Progenitor cell of endocrine pancreas (in vitro differentiated cells): ENCODE results near the gene TMEM214. TPM values are rescaled to one million over a fixed set of nuclear protein-coding genes. Genes with fewer than 3 reads are reported as not detected.
A peak's percentile ranks its signal among the peaks of the same experiment; 100 is the strongest.

Experiments used
- DNase-seq: peaks from one replicate; pipeline ENCODE4 v3.0.0; 2021; ENCODE audit warnings: low spot score; ENCODE audit not compliant: unreplicated experiment
- H3K27ac Mint-ChIP-seq: 2 replicates; pipeline ENCODE4 v1.8.0; 2021; ENCODE audit warnings: mild to moderate bottlenecking, moderate library complexity, mixed read lengths
- H3K27me3 Mint-ChIP-seq: 2 replicates; pipeline ENCODE4 v1.8.0; 2021; ENCODE audit warnings: mixed read lengths
- H3K36me3 Mint-ChIP-seq: 2 replicates; pipeline ENCODE4 v1.8.0; 2022; ENCODE audit warnings: mixed read lengths; ENCODE audit not compliant: insufficient read depth
- H3K4me1 Mint-ChIP-seq: 2 replicates; pipeline ENCODE4 v1.8.0; 2021; ENCODE audit warnings: low read depth, mixed read lengths
- H3K4me3 Mint-ChIP-seq: 2 replicates; pipeline ENCODE4 v1.8.0; 2021; ENCODE audit warnings: low read depth, mild to moderate bottlenecking, moderate library complexity, mixed read lengths
- H3K9me3 Mint-ChIP-seq: 2 replicates; pipeline ENCODE4 v1.8.0; 2021; ENCODE audit warnings: low read depth, mixed read lengths
- CTCF ChIP-seq: fragments of 200-600 bp; sonication (generic); IDR thresholded peaks from one replicate; pipeline ENCODE4 v1.5.0; 2021; ENCODE audit warnings: antibody characterized with exemption, mild to moderate bottlenecking; ENCODE audit not compliant: unreplicated experiment
- total RNA-seq: library from RNA; stranded (reverse); gene quantifications from 2 replicates; pipeline ENCODE4 v1.2.1, GENCODE V29; 2021

The TMEM214 gene
- total RNA-seq, 1 donor from 2014 or later = 55.2 TPM

- Mint-ChIP-seq H3K9me3 (no peaks in the 10 kb centered on the region), H3K4me1 (peaks cover 13% of the 10 kb centered on the region), H3K27ac (no peak overlapping the region), H3K4me3 (peak overlapping the region; percentile 58), H3K27me3 (peaks cover 30% of the 10 kb centered on the region), H3K36me3 (no peaks in the 10 kb centered on the region)
- TF ChIP-seq CTCF = peak; percentile 30
- no peak for DNase-seq
Measured at GRCh38 chr2:27085062-27085672, 52.4 kb downstream of the TMEM214 start.

- Mint-ChIP-seq H3K4me1 (peaks cover 13% of the 10 kb centered on the region), H3K36me3 (no peaks in the 10 kb centered on the region), H3K27ac (no peak overlapping the region), H3K27me3 (peaks cover 30% of the 10 kb centered on the region), H3K4me3 (peak overlapping the region; percentile 58), H3K9me3 (no peaks in the 10 kb centered on the region)
- no peak for DNase-seq
- no peak for TF ChIP-seq CTCF
Measured at GRCh38 chr2:27085673-27086089, 52.9 kb downstream of the TMEM214 start.

DNA sequence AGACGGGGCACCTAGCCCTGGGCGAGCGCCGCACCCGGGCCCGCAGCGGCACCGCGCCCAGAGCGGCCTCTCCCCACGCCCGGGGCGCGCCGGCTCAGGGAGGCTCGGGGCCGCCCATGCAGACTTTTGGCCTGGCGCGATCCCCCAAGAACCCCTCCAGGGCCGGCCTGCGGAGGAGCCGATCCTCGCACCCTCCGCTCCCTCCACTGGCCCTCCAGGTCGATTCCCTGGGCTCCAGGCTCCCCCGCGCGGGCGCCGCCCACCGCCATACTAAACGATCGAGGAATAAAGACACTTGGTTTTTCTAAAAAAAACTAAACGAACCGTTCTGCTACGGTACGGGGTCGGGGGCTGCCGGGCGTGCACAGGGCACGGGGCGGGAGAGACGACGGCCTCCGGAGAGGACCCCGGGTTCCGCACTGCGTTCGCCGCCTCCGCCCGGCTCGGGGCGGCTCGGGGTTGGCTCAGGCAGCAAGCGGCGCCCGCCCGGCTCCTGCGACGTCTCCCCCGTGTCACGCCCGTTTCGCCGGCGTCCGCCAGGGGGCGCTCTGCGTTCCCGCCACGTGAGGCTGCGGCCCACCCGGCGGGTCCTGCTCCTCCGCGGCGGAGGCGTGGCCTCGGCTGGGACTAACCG lies 53.4 kb downstream of the TMEM214 start:
- DNase-seq = peak; percentile 97
- Mint-ChIP-seq H3K9me3 (no peaks in the 10 kb centered on the region), H3K27me3 (peaks cover 30% of the 10 kb centered on the region), H3K27ac (peak overlapping the region; percentile 62), H3K36me3 (no peaks in the 10 kb centered on the region), H3K4me1 (peaks cover 12% of the 10 kb centered on the region), H3K4me3 (peak overlapping the region; percentile 76)
- peak; percentile 92 for TF ChIP-seq CTCF

DNA sequence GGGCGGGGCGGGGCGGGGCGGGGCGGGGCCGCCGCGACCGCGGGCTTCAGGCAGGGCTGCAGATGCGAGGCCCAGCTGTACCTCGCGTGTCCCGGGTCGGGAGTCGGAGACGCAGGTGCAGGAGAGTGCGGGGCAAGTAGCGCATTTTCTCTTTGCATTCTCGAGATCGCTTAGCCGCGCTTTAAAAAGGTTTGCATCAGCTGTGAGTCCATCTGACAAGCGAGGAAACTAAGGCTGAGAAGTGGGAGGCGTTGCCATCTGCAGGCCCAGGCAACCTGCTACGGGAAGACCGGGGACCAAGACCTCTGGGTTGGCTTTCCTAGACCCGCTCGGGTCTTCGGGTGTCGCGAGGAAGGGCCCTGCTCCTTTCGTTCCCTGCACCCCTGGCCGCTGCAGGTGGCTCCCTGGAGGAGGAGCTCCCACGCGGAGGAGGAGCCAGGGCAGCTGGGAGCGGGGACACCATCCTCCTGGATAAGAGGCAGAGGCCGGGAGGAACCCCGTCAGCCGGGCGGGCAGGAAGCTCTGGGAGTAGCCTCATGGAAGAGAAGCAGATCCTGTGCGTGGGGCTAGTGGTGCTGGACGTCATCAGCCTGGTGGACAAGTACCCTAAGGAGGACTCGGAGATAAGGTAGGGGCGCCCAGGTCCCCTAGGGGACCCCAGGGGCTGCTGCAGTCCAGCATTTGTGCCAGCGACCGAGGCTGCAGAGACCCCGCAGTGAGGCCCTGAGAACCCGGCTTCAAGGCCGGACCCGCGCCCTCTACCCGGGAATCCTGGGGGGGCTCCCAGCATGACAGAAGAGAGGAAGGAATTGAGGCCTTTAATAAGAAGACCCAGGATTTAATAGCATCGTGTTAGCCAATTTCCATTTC lies 54.2 kb downstream of the TMEM214 start, which contains the start of gene KHK:
Gene KHK (plus strand): TSS at position 49 of the 870 bp plus-strand sequence. CDS start 488 bp downstream, at position 537.
- no peaks in the 10 kb centered on the region for H3K36me3 Mint-ChIP-seq
- no peak for TF ChIP-seq CTCF
- no peak for DNase-seq
- peak within 1 kb of the TSS; percentile 62 for H3K27ac Mint-ChIP-seq
- H3K4me1 Mint-ChIP-seq = peaks cover 7% of the 10 kb centered on the region
- H3K9me3 Mint-ChIP-seq = no peaks in the 10 kb centered on the region
- H3K4me3 Mint-ChIP-seq = peak within 1 kb of the TSS; percentile 76
- H3K27me3 Mint-ChIP-seq = peaks cover 30% of the 10 kb centered on the region

DNA sequence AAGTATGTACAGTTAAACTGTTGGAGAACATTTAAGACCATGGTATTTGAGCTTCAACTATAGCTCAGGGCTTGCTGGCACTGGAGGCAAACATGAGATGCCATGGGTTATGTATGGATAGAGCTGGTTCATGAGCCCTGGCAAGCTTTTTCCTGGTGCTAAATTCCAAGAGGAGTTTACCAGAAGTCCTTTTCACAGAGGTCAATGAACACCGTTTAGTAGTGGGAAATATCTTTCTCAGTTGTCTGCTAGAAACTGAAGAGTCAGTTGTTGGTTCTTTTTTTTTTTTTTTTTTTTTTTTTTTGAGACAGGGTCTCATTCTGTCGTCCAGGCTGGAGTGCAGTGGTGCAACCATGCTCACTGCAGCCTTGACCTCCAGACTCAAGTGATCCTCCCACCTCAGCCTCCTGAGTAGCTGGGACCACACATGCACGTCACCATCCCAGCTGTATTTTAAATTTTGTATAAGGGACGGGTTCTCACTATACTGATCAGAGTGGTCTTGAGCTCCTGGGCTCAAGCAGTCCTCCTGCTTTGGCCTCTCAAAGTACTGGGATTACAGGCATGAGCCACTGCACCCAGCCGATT lies 55.2 kb downstream of the TMEM214 start:
- Mint-ChIP-seq H3K27me3 (peaks cover 30% of the 10 kb centered on the region), H3K9me3 (no peaks in the 10 kb centered on the region), H3K27ac (no peak overlapping the region), H3K36me3 (no peaks in the 10 kb centered on the region), H3K4me3 (peak overlapping the region; percentile 26), H3K4me1 (peaks cover 7% of the 10 kb centered on the region)
- no peak for TF ChIP-seq CTCF
- no peak for DNase-seq
